Loucy (cell line): ENCODE measurements around the gene RAB31.

ENCODE experiments used
- H2AFZ ChIP-seq: fragments of 200-600 bp; sonication (generic); 2 replicates; pipeline ENCODE4 v1.6.0; 2016; ENCODE audit warnings: antibody characterized with exemption, mild to moderate bottlenecking, low read length, moderate library complexity
- H3F3A ChIP-seq: fragments of 200-600 bp; 2 replicates; pipeline ENCODE4 v1.6.0; 2016; ENCODE audit warnings: antibody characterized with exemption, low read depth, mild to moderate bottlenecking
- H3K27me3 ChIP-seq: fragments of 200-600 bp; sonication (generic); 2 replicates; pipeline ENCODE4 v1.6.1; 2014; ENCODE audit warnings: low read length, mild to moderate bottlenecking; ENCODE audit not compliant: insufficient read depth, poor library complexity, severe bottlenecking
- H3K36me3 ChIP-seq: fragments of 200-600 bp; sonication (generic); 2 replicates; pipeline ENCODE4 v1.6.1; 2016; ENCODE audit warnings: low read length; ENCODE audit not compliant: insufficient read depth
- H3K4me1 ChIP-seq: fragments of 200-600 bp; sonication (generic); 2 replicates; pipeline ENCODE4 v1.5.1; 2014; ENCODE audit warnings: low read length, mild to moderate bottlenecking; ENCODE audit not compliant: insufficient read depth, poor library complexity, severe bottlenecking
- H3K4me2 ChIP-seq: fragments of 200-600 bp; sonication (generic); 2 replicates; pipeline ENCODE4 v1.6.0; 2014; ENCODE audit warnings: antibody characterized with exemption, low read length, low read depth, mild to moderate bottlenecking; ENCODE audit not compliant: poor library complexity, severe bottlenecking
- H3K4me3 ChIP-seq: fragments of 200-600 bp; sonication (generic); 2 replicates; pipeline ENCODE4 v1.5.1; 2014; ENCODE audit warnings: low read length, mild to moderate bottlenecking, mixed read lengths; ENCODE audit not compliant: poor library complexity, severe bottlenecking
- H3K79me2 ChIP-seq: fragments of 200-600 bp; sonication (generic); 2 replicates; pipeline ENCODE4 v1.6.1; 2014; ENCODE audit warnings: low read length; ENCODE audit not compliant: insufficient read depth
- H3K9ac ChIP-seq: fragments of 200-600 bp; sonication (generic); 2 replicates; pipeline ENCODE4 v1.6.0; 2014; ENCODE audit warnings: mild to moderate bottlenecking, low read depth, low read length, moderate library complexity; ENCODE audit not compliant: poor library complexity, severe bottlenecking
- H3K9me2 ChIP-seq: fragments of 200-600 bp; sonication (generic); replicated peaks from 2 replicates; pipeline ENCODE4 v1.6.1; 2016; ENCODE audit warnings: low read depth, low read length, mixed read lengths
- H3K9me3 ChIP-seq: fragments of 200-600 bp; sonication (generic); 2 replicates; pipeline ENCODE4 v1.6.1; 2014; ENCODE audit warnings: mild to moderate bottlenecking, antibody characterized with exemption, low read length, low read depth; ENCODE audit not compliant: insufficient read depth
- H4K20me1 ChIP-seq: fragments of 200-600 bp; sonication (generic); 2 replicates; pipeline ENCODE4 v1.6.0; 2014; ENCODE audit warnings: antibody characterized with exemption, low read length, mild to moderate bottlenecking; ENCODE audit not compliant: insufficient read depth, poor library complexity, severe bottlenecking
- CTCF ChIP-seq: fragments of 200-600 bp; sonication (generic); conservative IDR thresholded peaks from 2 replicates; pipeline ENCODE4 v1.5.1; 2014; ENCODE audit warnings: mild to moderate bottlenecking, antibody characterized with exemption, low read length
- EZH2phosphoT487 ChIP-seq: fragments of 200-600 bp; IDR thresholded peaks from 2 replicates; pipeline ENCODE4 v1.6.1; 2018; ENCODE audit warnings: antibody characterized with exemption, mild to moderate bottlenecking, moderate library complexity, borderline replicate concordance

The RAB31 gene

GRCh38 chr18:9760641-9761040, 52.5 kb downstream of the RAB31 start:
- Histone ChIP-seq H3K9me3 (no peaks in the 10 kb centered on the region), H3K4me2 (no peak overlapping the region), H3K4me1 (peaks cover 8% of the 10 kb centered on the region), H3K4me3 (no peak overlapping the region), H3K9me2 (no peaks in the 10 kb centered on the region), H3K79me2 (no peaks in the 10 kb centered on the region), H3F3A (no peaks in the 10 kb centered on the region), H3K27me3 (no peaks in the 10 kb centered on the region), H4K20me1 (no peaks in the 10 kb centered on the region), H2AFZ (no peak overlapping the region), H3K36me3 (no peaks in the 10 kb centered on the region), H3K9ac (no peak overlapping the region)
- TF ChIP-seq CTCF = no peak
- TF ChIP-seq EZH2phosphoT487 = no peak

GRCh38 chr18:9762526-9762925, 54.4 kb downstream of the RAB31 start:
- no peak overlapping the region for H3K4me3 ChIP-seq
- H3K9me2 ChIP-seq = no peaks in the 10 kb centered on the region
- no peak overlapping the region for H3K4me2 ChIP-seq
- no peak overlapping the region for H2AFZ ChIP-seq
- no peaks in the 10 kb centered on the region for H3K36me3 ChIP-seq
- H3K9me3 ChIP-seq = no peaks in the 10 kb centered on the region
- no peaks in the 10 kb centered on the region for H4K20me1 ChIP-seq
- H3K79me2 ChIP-seq = no peaks in the 10 kb centered on the region
- H3K27me3 ChIP-seq = no peaks in the 10 kb centered on the region
- H3K4me1 ChIP-seq = peaks cover 8% of the 10 kb centered on the region
- no peak for TF ChIP-seq CTCF
- no peak for TF ChIP-seq EZH2phosphoT487
- H3K9ac ChIP-seq = no peak overlapping the region
- H3F3A ChIP-seq = no peaks in the 10 kb centered on the region

GRCh38 chr18:9763157-9763556, 55.1 kb downstream of the RAB31 start:
- no peaks in the 10 kb centered on the region for H4K20me1 ChIP-seq
- H3K9me2 ChIP-seq = no peaks in the 10 kb centered on the region
- no peak for TF ChIP-seq EZH2phosphoT487
- TF ChIP-seq CTCF = no peak
- H3K4me3 ChIP-seq = no peak overlapping the region
- no peaks in the 10 kb centered on the region for H3F3A ChIP-seq
- H3K9ac ChIP-seq = no peak overlapping the region
- peaks cover 6% of the 10 kb centered on the region for H3K4me1 ChIP-seq
- no peaks in the 10 kb centered on the region for H3K36me3 ChIP-seq
- H3K9me3 ChIP-seq = no peaks in the 10 kb centered on the region
- no peak overlapping the region for H2AFZ ChIP-seq
- no peaks in the 10 kb centered on the region for H3K79me2 ChIP-seq
- no peak overlapping the region for H3K4me2 ChIP-seq
- H3K27me3 ChIP-seq = no peaks in the 10 kb centered on the region
